Calu3 (cell line): Measurements from ENCODE around the gene FKBP3. TPM values are rescaled to one million over a fixed set of nuclear protein-coding genes. Genes with fewer than 3 reads are reported as not detected.

Source experiments
- BruUV-seq: library from RNA; stranded (reverse); fragments of 400-500 nt; replicated peaks from 2 replicates; lab custom pipeline; 2021; lab: Mats Ljungman, UMichigan
- CTCF ChIA-PET: fragments of 300-600 bp; sonication (Branson Sonifier 250); formaldehyde crosslinking; loops from one replicate; lab custom pipeline; 2022; ENCODE audit warnings: antibody characterized with exemption; lab: Charles Lee
- DNase-seq: peaks from one replicate; pipeline ENCODE4 v3.0.0; 2022
- H3K27ac Mint-ChIP-seq: one replicate; pipeline ENCODE4 v1.8.0; 2022; ENCODE audit warnings: mixed read lengths; ENCODE audit not compliant: unreplicated experiment
- H3K27me3 Mint-ChIP-seq: one replicate; pipeline ENCODE4 v1.8.0; 2022; ENCODE audit warnings: mixed read lengths; ENCODE audit not compliant: unreplicated experiment
- H3K36me3 Mint-ChIP-seq: one replicate; pipeline ENCODE4 v1.8.0; 2022; ENCODE audit warnings: mild to moderate bottlenecking, moderate library complexity, mixed read lengths; ENCODE audit not compliant: insufficient read depth, unreplicated experiment
- H3K4me1 Mint-ChIP-seq: one replicate; pipeline ENCODE4 v1.8.0; 2022; ENCODE audit warnings: mild to moderate bottlenecking, low read depth, mixed read lengths; ENCODE audit not compliant: unreplicated experiment
- H3K4me3 Mint-ChIP-seq: one replicate; pipeline ENCODE4 v1.8.0; 2022; ENCODE audit warnings: mild to moderate bottlenecking, low read depth, moderate library complexity, mixed read lengths; ENCODE audit not compliant: unreplicated experiment
- H3K9me3 Mint-ChIP-seq: one replicate; pipeline ENCODE4 v1.8.0; 2022; ENCODE audit warnings: low read depth, mixed read lengths; ENCODE audit not compliant: unreplicated experiment
- intact Hi-C: fragments of 100-400 bp; cut with micrococcal nuclease; formaldehyde crosslinking; loops from one replicate; pipeline ENCODE4 v1.10.0; 2022; ENCODE audit not compliant: unreplicated experiment
- total RNA-seq: library from RNA; stranded (reverse); gene quantifications from 2 replicates; pipeline ENCODE4 v1.2.3, GENCODE V29; 2022
- TF ChIP-seq, protein P1 (sequence below): fragments of 200-600 bp; IDR thresholded peaks from one replicate; pipeline ENCODE4 v1.8.0; 2022; ENCODE audit warnings: antibody characterized with exemption; ENCODE audit not compliant: unreplicated experiment

Gene FKBP3
- total RNA-seq, 1 experiment from 2014 or later: 72.8 TPM

DNA sequence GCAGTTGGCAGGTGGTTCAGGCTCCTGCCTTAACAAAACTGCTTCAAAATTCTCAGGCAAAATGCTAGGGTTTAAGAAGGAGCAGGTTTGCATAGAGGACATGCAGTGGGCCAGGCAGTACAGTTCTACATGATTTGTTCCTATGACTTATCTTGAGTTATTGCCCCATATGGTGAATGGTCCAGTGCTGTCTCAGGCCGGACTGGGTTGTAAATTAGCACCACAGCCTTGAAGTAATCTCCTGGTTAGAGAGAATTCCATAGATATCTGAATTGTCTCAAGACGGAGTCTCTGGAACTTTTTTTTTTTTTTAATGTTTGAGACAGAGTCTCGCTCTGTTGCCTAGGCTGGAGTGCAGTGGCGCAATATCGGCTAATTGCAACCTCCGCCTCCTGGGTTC lies 62.2 kb downstream of the FKBP3 start:
- intact Hi-C loops: loop anchor here (1.0 kb wide), 1 partner anchor 11 kb away; no protein-coding TSS in a partner anchor
- no peaks in the 10 kb centered on the region for H3K36me3 Mint-ChIP-seq
- CTCF ChIA-PET: no interaction called here

DNA sequence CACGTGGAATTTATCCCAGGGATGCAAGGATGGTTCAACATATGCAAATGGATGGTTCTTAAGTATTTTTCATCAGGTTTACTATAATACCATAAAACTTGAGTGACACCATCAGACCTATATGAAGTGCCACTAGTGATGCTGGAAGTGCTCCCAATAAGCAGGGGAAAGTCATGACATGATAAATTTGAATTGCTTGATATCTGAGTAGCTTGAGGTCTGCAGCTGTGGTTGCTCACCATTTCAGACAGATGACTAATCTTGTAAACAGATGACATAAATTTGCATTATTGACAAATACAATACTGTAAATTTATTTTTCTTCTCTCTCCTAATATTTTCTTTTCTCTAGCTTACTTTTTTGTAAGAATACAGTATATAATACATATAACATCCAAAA lies 64.1 kb downstream of the FKBP3 start:
- intact Hi-C loops: no loop called here
- H3K27ac Mint-ChIP-seq: no peak overlapping the region
- BruUV-seq: no TSS peak
- H3K4me3 Mint-ChIP-seq: no peak overlapping the region
- no peaks in the 10 kb centered on the region for H3K27me3 Mint-ChIP-seq
- no peak for DNase-seq
- H3K9me3 Mint-ChIP-seq: no peaks in the 10 kb centered on the region
- CTCF ChIA-PET: no interaction called here
- H3K4me1 Mint-ChIP-seq: no peaks in the 10 kb centered on the region
- H3K36me3 Mint-ChIP-seq: no peaks in the 10 kb centered on the region
- TF ChIP-seq, protein P1, sequence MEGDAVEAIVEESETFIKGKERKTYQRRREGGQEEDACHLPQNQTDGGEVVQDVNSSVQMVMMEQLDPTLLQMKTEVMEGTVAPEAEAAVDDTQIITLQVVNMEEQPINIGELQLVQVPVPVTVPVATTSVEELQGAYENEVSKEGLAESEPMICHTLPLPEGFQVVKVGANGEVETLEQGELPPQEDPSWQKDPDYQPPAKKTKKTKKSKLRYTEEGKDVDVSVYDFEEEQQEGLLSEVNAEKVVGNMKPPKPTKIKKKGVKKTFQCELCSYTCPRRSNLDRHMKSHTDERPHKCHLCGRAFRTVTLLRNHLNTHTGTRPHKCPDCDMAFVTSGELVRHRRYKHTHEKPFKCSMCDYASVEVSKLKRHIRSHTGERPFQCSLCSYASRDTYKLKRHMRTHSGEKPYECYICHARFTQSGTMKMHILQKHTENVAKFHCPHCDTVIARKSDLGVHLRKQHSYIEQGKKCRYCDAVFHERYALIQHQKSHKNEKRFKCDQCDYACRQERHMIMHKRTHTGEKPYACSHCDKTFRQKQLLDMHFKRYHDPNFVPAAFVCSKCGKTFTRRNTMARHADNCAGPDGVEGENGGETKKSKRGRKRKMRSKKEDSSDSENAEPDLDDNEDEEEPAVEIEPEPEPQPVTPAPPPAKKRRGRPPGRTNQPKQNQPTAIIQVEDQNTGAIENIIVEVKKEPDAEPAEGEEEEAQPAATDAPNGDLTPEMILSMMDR: no peak

More for the DNA sequence above, 62.2 kb downstream of the FKBP3 start:
- DNase-seq: no peak
- H3K9me3 Mint-ChIP-seq: no peaks in the 10 kb centered on the region
- no TSS peak for BruUV-seq
- TF ChIP-seq, protein P1: no peak
- H3K27ac Mint-ChIP-seq: no peak overlapping the region
- no peak overlapping the region for H3K4me3 Mint-ChIP-seq
- no peaks in the 10 kb centered on the region for H3K27me3 Mint-ChIP-seq
- no peaks in the 10 kb centered on the region for H3K4me1 Mint-ChIP-seq

DNA sequence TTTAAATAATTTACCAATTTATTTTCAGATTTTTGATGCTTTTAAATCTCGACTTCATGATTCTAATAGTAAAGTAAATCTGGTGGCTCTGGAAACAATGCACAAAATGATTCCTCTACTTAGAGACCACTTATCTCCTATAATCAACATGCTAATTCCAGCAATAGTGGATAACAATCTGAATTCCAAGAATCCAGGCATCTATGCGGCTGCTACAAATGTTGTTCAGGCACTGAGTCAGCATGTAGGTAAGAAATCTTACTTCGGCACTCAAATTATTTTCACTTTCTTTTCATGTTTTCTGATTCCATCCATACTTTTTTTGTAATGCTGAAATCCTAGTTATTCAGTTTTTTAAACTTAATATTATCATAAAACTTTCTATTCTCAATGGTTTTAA lies 65.9 kb downstream of the FKBP3 start:
- TF ChIP-seq, protein P1: no peak
- H3K4me3 Mint-ChIP-seq: no peak overlapping the region
- no peaks in the 10 kb centered on the region for H3K4me1 Mint-ChIP-seq
- no peaks in the 10 kb centered on the region for H3K9me3 Mint-ChIP-seq
- no peak for DNase-seq
- intact Hi-C loops: no loop called here
- CTCF ChIA-PET: no interaction called here
- H3K36me3 Mint-ChIP-seq: no peaks in the 10 kb centered on the region
- H3K27ac Mint-ChIP-seq: no peak overlapping the region
- BruUV-seq: no TSS peak
- H3K27me3 Mint-ChIP-seq: no peaks in the 10 kb centered on the region

DNA sequence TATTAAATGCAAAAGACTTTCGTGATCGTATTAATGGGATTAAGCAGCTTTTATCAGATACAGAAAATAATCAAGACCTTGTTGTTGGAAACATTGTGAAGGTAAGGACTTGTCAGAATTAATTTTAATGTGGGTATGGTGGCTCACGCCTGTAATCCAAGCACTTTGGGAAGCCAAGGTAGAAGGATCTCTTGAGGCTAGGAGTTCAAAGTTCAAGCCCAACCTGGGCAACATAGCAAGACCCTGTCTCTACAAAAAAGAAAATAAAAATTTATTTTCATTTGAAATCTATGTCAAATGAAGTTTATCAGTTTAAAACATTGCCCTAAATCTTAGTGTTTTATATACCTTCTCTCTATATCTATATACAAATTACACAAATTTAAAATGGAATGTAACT lies 67.6 kb downstream of the FKBP3 start:
- TF ChIP-seq, protein P1: no peak
- CTCF ChIA-PET: no interaction called here
- Mint-ChIP-seq H3K4me1 (no peaks in the 10 kb centered on the region), H3K27me3 (no peaks in the 10 kb centered on the region), H3K36me3 (no peaks in the 10 kb centered on the region), H3K4me3 (no peak overlapping the region), H3K9me3 (no peaks in the 10 kb centered on the region), H3K27ac (no peak overlapping the region)
- no TSS peak for BruUV-seq
- DNase-seq: no peak
- intact Hi-C loops: no loop called here
